T1000 (cell line): ENCODE measurements around the gene VCL.
"Not testable (repeated sequence)": the region's sequence is repeated elsewhere in the genome, so short reads cannot be mapped to it uniquely, and the experiment has no call there.

Experiments used
- DNase-seq: peaks from one replicate; lab custom pipeline; 2025; ENCODE audit warnings: mixed read lengths; lab: John Stamatoyannopoulos, UW

VCL gene

DNA sequence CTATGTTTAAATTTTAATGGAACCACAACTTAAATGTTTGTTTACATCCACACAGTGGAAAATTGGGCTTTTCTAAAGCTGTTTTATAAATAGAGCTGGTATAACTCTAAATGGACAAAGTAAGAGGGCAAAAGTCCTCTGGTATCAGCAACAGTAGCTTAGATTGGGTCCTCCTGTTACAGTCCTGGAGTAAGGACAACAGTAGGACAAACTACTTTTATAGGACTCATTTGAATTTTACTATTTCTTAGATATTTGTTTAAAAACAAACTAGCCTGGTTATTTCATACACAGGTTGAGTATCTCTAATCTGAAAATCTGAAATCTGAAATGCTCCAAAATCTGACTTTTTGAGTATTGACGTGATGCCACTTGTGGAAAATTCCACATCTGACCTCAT, 8.4 kb downstream of the VCL start:
- DNase-seq: no peak

DNA sequence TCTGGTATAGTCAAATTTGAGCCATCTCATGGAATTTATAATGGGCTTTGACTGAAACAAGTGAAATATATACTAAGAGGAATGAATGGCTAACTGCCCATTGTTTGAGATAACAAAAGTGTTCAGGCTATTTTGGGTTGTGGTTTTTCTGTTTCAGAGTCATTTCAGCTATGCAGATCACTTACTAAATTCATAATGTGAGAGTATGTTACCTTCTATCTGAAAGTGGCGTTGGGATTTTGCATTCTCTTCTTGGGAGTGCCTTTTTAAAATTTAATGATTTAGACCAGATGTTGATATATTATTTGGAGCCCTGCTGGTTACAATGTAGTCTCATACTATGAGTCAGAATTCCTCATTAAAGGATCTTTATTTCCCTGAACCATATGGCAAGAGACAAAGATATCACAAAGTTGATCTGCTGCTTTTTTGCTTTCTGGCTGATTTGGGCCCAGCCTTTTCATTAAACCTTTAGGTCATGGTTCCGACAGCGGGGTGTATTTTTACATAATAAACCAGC, 10.4 kb downstream of the VCL start:
- no peak for DNase-seq

- no peak for DNase-seq
Observed at GRCh38 chr10:74011017-74011416, 13.1 kb downstream of the VCL start.

DNA sequence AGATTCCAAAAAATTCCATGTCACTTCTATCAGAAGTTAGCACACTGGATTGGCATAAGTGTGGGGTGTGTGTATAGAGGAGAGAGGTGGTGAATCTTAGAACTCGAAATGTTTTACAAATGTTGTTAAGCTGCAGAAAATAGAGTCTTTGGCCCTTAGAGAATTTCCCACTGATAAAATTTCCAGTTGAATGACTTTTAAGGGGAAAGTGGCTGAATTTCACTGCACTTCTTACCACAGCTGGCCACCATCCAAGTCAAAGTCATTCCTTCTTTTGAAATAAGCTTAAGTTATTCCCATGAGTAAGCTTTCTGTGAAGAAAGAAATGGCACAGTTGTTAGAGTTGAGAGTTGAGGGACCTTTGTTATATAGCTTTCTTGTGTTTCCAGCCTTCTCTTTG, 13.9 kb downstream of the VCL start:
- DNase-seq: no peak

DNA sequence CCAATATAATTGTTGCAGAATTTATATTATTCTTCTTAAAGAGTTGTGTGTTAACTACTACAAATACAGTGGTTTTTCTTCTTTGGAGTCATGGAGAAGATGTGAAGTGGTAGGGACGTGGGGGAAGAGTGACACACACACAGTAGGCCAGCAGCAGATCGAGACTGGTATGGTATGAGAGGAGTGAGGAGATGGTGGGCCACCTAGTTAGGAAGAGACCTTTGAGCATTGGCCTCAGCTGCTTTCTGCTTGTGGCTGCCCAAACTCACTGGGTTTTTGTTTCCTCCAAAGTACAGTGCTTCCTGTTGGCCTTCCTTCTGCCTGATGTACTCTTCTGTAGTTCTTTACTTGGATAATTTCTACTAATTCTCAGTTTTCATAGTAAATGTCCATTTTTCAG, 14.6 kb downstream of the VCL start:
- no peak for DNase-seq

GRCh38 chr10:74013004-74013403, 15.1 kb downstream of the VCL start:
- DNase-seq: no peak

GRCh38 chr10:74014574-74014973, 16.7 kb downstream of the VCL start:
- not testable (repeated sequence) for DNase-seq

GRCh38 chr10:74018241-74018640, 20.3 kb downstream of the VCL start:
- no peak for DNase-seq

DNA sequence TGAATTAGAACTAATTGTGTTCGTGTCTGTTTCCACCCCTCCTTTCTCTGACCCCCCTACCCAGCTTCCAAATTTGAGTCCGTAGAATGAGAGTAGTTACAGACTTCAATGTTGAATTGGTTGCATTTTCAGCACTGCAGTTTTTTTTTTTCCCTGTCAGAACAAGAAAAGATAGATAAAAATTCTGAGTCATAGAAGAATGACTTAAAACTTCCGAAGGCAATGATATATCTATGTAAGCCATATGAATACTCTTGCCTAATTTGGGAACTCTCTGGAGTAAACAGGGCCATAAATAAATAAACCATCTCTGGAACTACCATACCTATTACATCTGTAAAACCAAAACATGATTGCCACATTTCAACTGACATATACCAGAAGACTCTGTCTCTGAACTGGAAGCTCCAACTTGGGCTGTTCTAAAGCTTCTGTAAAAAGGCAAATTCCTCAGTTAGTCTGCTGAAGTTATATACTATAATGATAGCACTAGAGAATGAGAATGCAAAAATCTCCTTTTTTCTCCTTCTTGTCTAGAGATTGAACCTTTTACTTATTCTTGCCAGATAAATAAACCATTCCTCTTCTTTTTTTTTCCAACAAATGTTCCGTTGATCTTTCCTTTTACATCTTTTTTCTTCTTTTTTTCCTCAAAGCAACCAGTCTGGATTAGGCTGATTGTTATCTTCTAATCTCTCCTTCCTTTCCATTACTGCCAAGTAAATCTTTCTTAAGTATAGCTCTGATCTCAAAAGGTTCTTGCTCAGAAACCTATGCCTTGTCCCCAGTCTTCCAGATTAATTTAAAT, 23.5 kb downstream of the VCL start:
- DNase-seq: no peak

DNA sequence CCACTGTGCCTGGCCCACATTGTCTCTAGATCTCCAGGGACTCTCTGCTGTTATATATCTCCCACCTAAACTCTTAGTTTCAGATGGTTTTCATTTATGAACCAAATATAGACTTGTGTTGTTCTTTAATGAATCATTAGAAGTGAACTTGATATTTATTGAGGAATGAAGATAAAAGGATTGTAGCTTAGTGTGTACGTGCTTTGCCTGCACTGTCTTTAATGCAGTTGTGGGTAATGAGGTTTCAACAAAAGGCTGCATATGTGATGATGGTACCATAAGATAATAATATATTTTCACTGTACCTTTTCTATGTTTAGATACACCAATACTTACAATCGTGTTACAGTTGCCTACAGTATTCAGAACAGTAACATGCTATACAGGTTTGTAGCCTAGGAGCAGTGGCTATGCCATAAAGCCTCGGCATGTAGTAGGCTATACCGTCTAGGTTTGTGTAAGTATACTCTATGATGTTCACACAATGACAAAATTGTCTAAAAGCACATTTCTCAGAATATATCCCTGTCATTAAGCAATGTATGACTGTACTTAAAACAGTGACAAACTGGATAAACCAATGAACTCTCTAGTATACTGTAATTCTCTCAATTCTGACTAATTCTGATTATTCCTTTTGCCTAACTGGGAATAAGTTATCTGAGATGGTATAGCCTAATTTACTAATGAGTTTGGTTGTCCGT, 25.2 kb downstream of the VCL start:
- DNase-seq: no peak

- no peak for DNase-seq
Observed at GRCh38 chr10:74024600-74024999, 26.7 kb downstream of the VCL start.

DNA sequence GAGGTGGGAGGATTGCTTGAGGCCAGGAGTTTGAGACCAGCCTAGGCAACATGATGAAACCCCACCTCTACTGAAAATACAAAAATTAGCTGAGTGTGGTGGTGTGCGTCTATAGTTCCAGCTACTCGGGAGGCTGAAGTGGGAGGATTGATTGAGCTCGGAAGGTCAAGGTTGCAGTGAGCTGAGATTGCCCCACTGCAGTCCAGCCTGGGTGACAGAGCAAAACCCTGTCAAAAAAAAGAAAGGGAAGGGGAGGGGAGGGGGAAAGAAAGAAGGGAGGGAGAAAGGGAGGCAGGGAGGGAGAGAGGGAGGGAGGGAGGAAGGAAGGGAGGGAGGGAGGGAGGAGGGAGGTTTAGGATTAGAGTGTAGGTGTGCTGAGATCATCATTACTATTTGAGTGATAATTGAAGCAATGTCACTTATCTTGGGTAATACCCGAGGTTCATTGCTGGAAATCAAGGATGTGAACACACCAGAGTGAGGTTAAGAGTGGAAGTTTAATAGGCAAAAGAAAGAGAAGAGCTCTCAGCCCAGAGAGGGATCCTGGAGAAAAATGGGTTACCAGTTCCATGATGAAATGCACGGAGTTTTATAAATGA, 27.6 kb downstream of the VCL start:
- DNase-seq: no peak

GRCh38 chr10:74026428-74027015, 28.6 kb downstream of the VCL start:
- DNase-seq: no peak

- no peak for DNase-seq
Observed at GRCh38 chr10:74027702-74028101, 29.8 kb downstream of the VCL start.

DNA sequence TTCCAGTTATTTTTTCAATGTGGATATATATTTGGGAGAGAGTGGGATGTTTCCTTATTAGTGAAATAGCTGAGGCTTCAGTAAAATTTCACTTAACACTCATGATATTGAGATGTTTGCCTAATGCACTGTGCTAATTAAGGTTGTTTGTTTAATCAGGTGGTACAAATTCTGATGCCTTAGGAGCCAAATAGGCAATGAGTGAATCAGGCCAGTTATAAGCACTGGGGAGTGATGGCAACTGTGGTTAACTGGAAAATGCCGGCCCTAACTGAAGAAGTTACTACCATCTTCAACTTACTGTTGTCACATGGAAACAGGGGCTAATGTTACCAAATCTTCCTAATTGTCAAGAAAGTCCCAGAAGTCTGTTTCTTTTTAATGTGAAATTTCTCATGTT, 32.0 kb downstream of the VCL start:
- DNase-seq: no peak

GRCh38 chr10:74032208-74032607, 34.3 kb downstream of the VCL start:
- DNase-seq: not testable (repeated sequence)

GRCh38 chr10:74032900-74033655, 35.2 kb downstream of the VCL start:
- no peak for DNase-seq

GRCh38 chr10:74033702-74034101, 35.8 kb downstream of the VCL start:
- no peak for DNase-seq

- no peak for DNase-seq
Observed at GRCh38 chr10:74034301-74034700, 36.4 kb downstream of the VCL start.

DNA sequence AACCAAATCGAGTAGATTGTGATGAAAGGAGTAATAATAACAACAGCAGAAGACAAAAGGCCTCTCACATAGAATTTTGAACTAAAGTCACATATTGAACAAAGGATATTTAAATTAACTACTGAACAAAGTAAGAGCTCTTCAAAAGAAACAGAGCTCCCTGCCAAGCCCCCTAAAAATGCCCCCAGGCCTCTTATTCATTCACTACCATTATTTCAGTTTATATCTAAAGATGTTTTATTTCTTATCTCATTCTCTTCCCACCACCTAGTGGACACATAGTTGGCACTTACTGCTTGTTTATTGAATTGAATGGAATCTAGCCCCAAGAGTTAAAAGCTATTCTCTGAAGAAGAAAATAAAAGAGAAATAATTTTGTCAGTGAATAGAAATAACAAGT, 37.4 kb downstream of the VCL start:
- no peak for DNase-seq

DNA sequence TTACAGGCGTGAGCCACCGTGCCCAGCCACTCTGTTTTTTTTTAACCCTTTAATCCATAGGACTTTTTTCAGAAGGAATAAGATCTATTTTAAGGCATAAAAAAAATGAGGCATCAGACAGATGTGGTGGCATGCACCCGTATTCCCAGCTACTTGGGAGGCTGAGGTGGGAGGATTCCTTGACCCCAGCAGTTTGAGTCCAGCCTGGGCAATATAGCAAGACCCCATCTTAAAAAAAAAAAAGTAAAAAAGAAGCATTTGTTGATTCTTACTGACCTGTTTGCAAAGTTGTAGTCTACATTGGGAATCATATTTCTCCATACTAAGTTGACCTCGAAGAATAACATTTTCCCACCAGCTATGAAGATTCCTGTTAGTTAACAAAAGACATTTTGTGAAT, 38.6 kb downstream of the VCL start:
- DNase-seq: no peak
